Neutrophil (primary cell): ENCODE measurements around the gene MIX23.
A peak's percentile ranks its signal among the peaks of the same experiment; 100 is the strongest.

Source experiments
- H3K27ac ChIP-seq: fragments of 200-600 bp; sonication (generic); 2 replicates; pipeline ENCODE4 v1.5.1; 2016; ENCODE audit warnings: mild to moderate bottlenecking, moderate library complexity
- H3K27me3 ChIP-seq: fragments of 200-600 bp; sonication (generic); 2 replicates; pipeline ENCODE4 v1.6.0; 2016; ENCODE audit warnings: mild to moderate bottlenecking
- H3K36me3 ChIP-seq: fragments of 200-600 bp; sonication (generic); 2 replicates; pipeline ENCODE4 v1.5.1; 2017
- H3K4me1 ChIP-seq, 2 experiments: fragments of 200-600 bp in 1 of 2; sonication (generic) in 1 of 2; 1 replicate in 1 of 2; 2 replicates in 1 of 2; pipeline versions ENCODE4 v1.5.1 to v1.6.1; 2013 to 2016; ENCODE audit warnings: low read depth in 1 of 2, low read length in 1 of 2, mild to moderate bottlenecking in 1 of 2, moderate library complexity in 1 of 2; ENCODE audit not compliant: control insufficient read depth in 1 of 2, insufficient read depth in 1 of 2
- H3K4me3 ChIP-seq, 2 experiments: fragments of 200-600 bp in 1 of 2; sonication (generic) in 1 of 2; 1 replicate in 1 of 2; 2 replicates in 1 of 2; pipeline ENCODE4 v1.5.1; 2013 to 2016; ENCODE audit warnings: low read depth in 1 of 2, low read length in 1 of 2, mild to moderate bottlenecking in 1 of 2, moderate library complexity in 1 of 2
- H3K9me3 ChIP-seq: fragments of 200-600 bp; sonication (generic); 2 replicates; pipeline ENCODE4 v1.5.1; 2016
- CTCF ChIP-seq: fragments of 200-600 bp; sonication (generic); IDR thresholded peaks from 2 replicates; pipeline ENCODE4 v1.5.1; 2016; ENCODE audit warnings: antibody characterized with exemption

MIX23 gene

GRCh38 chr3:122410111-122410510, 27.1 kb upstream of the MIX23 start:
- Histone ChIP-seq H3K4me3 (peak overlapping the region in 1 of 2 experiments; percentile 44), H3K4me1 (peaks cover 18 to 23% of the 10 kb centered on the region in 2 experiments), H3K9me3 (no peaks in the 10 kb centered on the region), H3K36me3 (peaks cover 7% of the 10 kb centered on the region), H3K27ac (peak overlapping the region; percentile 84), H3K27me3 (no peaks in the 10 kb centered on the region)
- TF ChIP-seq CTCF: no peak

GRCh38 chr3:122409446-122409845, 26.4 kb upstream of the MIX23 start:
- no peaks in the 10 kb centered on the region for H3K9me3 ChIP-seq
- peak overlapping the region; percentile 84 for H3K27ac ChIP-seq
- peak overlapping the region; percentile 44 to 57 for H3K4me3 ChIP-seq
- H3K27me3 ChIP-seq: no peaks in the 10 kb centered on the region
- peaks cover 17 to 19% of the 10 kb centered on the region in 2 experiments for H3K4me1 ChIP-seq
- TF ChIP-seq CTCF: no peak
- peaks cover 10% of the 10 kb centered on the region for H3K36me3 ChIP-seq

GRCh38 chr3:122407946-122408345, 24.9 kb upstream of the MIX23 start:
- H3K27me3 ChIP-seq: no peaks in the 10 kb centered on the region
- H3K36me3 ChIP-seq: peaks cover 16% of the 10 kb centered on the region
- H3K27ac ChIP-seq: peak overlapping the region; percentile 84
- no peaks in the 10 kb centered on the region for H3K9me3 ChIP-seq
- no peak overlapping the region for H3K4me3 ChIP-seq
- no peak for TF ChIP-seq CTCF
- H3K4me1 ChIP-seq: peaks cover 17 to 19% of the 10 kb centered on the region in 2 experiments

- peaks cover 17 to 19% of the 10 kb centered on the region in 2 experiments for H3K4me1 ChIP-seq
- no peak overlapping the region for H3K27ac ChIP-seq
- no peak overlapping the region for H3K4me3 ChIP-seq
- H3K9me3 ChIP-seq: no peaks in the 10 kb centered on the region
- H3K36me3 ChIP-seq: peaks cover 16% of the 10 kb centered on the region
- H3K27me3 ChIP-seq: no peaks in the 10 kb centered on the region
- TF ChIP-seq CTCF: no peak
Measured at GRCh38 chr3:122406198-122406597, 23.2 kb upstream of the MIX23 start.

- Histone ChIP-seq H3K36me3 (peaks cover 16% of the 10 kb centered on the region), H3K4me3 (no peak overlapping the region), H3K9me3 (no peaks in the 10 kb centered on the region), H3K27ac (no peak overlapping the region), H3K4me1 (peaks cover 15 to 16% of the 10 kb centered on the region in 2 experiments), H3K27me3 (no peaks in the 10 kb centered on the region)
- no peak for TF ChIP-seq CTCF
Measured at GRCh38 chr3:122405015-122405414, 22.0 kb upstream of the MIX23 start.

GRCh38 chr3:122403489-122403888, 20.5 kb upstream of the MIX23 start:
- H3K4me3 ChIP-seq: no peak overlapping the region
- H3K27ac ChIP-seq: no peak overlapping the region
- TF ChIP-seq CTCF: no peak
- H3K9me3 ChIP-seq: no peaks in the 10 kb centered on the region
- H3K36me3 ChIP-seq: peaks cover 16% of the 10 kb centered on the region
- no peaks in the 10 kb centered on the region for H3K27me3 ChIP-seq
- H3K4me1 ChIP-seq: peaks cover under 1% of the 10 kb centered on the region in 2 experiments
